C4-2B (cell line): ENCODE results near the gene TECPR1.

Source experiments
- H3K27ac ChIP-seq: fragments of 450-650 bp; 2 replicates; pipeline ENCODE4 v1.5.1; 2017
- CTCF ChIP-seq: fragments of 450-650 bp; conservative IDR thresholded peaks from 2 replicates; pipeline ENCODE4 v1.5.1; 2017; ENCODE audit warnings: mild to moderate bottlenecking
- ZFX ChIP-seq: fragments of 450-650 bp; IDR thresholded peaks from 2 replicates; pipeline ENCODE4 v1.6.1; 2017

TECPR1 gene

GRCh38 chr7:98251601-98252424 is at the start of gene TECPR1:
Gene TECPR1, minus strand, starts transcription at chr7:98252232. Its CDS starts 6,086 bp downstream, at chr7:98246146.
- TF ChIP-seq ZFX (no peak; the same call in 1 of the 2 replicates), CTCF (no peak)
- H3K27ac ChIP-seq = peak within 1 kb of the TSS; percentile 82

- TF ChIP-seq ZFX (no peak), CTCF (no peak)
- H3K27ac ChIP-seq = no peak overlapping the region
Measured at GRCh38 chr7:98300595-98301372, 48.8 kb upstream of the TECPR1 start.

GRCh38 chr7:98297626-98298286 is 45.7 kb upstream of the TECPR1 start:
- TF ChIP-seq ZFX (no peak), CTCF (no peak)
- no peak overlapping the region for H3K27ac ChIP-seq

- TF ChIP-seq ZFX = no peak
- TF ChIP-seq CTCF = no peak
- H3K27ac ChIP-seq = peak overlapping the region; percentile 69
Measured at GRCh38 chr7:98296833-98297232, 44.8 kb upstream of the TECPR1 start.

- H3K27ac ChIP-seq = peak overlapping the region; percentile 69
- no peak for TF ChIP-seq CTCF
- no peak for TF ChIP-seq ZFX
Measured at GRCh38 chr7:98295467-98296192, 43.6 kb upstream of the TECPR1 start.

GRCh38 chr7:98294798-98295382 is 42.9 kb upstream of the TECPR1 start:
- TF ChIP-seq ZFX (no peak), CTCF (peak; percentile 93)
- peak overlapping the region; percentile 69 for H3K27ac ChIP-seq
